ENCODE data around the gene PDXP. TPM values are rescaled to one million over a fixed set of nuclear protein-coding genes. Genes with fewer than 3 reads are reported as not detected.
A peak's percentile ranks its signal among the peaks of the same experiment; 100 is the strongest.

The PDXP gene
- total RNA-seq, 1 experiment from 2014 or later: 10.5 TPM

DNA sequence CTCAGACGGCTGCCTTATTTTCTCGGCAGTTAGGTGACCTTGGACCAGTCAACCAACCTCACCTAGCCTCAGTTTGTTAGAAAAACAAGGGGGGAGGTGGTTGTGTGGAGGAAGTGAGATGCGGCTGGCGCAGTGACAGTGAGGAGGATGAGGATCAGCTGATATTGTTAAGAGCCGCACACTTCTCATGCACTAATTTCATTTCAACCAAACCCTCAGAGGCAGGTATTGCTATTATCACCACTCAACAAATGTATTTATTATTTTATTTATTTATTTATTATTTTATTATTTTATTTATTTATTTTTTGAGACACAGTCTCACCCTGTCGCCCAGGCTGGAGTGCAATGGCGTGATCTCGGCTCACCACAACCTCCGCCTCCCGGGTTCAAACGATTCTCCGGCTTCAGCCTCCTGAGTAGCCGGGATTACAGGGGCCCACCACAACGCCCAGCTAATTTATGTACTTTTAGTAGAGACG, 19.0 kb downstream of the PDXP start:
- H3K4me1 Mint-ChIP-seq (ENCODE audit: insufficient read depth, unreplicated experiment): peaks cover 25% of the 10 kb centered on the region
- H3K9me3 Mint-ChIP-seq (ENCODE audit: unreplicated experiment): no peaks in the 10 kb centered on the region
- no peak for DNase-seq (ENCODE audit: unreplicated experiment)
- POLR2A ChIA-PET: interaction anchor here (0.7 to 5.1 kb wide), 7 partner anchors 9 to 232 kb away, joined by 3 to 49 read pairs (median 4); partner anchors contain the start of genes GGA1, NOL12 and PDXP
- peak overlapping the region; percentile 66 for H3K27ac Mint-ChIP-seq (ENCODE audit: low read depth, unreplicated experiment)
- TF ChIP-seq, protein P1, sequence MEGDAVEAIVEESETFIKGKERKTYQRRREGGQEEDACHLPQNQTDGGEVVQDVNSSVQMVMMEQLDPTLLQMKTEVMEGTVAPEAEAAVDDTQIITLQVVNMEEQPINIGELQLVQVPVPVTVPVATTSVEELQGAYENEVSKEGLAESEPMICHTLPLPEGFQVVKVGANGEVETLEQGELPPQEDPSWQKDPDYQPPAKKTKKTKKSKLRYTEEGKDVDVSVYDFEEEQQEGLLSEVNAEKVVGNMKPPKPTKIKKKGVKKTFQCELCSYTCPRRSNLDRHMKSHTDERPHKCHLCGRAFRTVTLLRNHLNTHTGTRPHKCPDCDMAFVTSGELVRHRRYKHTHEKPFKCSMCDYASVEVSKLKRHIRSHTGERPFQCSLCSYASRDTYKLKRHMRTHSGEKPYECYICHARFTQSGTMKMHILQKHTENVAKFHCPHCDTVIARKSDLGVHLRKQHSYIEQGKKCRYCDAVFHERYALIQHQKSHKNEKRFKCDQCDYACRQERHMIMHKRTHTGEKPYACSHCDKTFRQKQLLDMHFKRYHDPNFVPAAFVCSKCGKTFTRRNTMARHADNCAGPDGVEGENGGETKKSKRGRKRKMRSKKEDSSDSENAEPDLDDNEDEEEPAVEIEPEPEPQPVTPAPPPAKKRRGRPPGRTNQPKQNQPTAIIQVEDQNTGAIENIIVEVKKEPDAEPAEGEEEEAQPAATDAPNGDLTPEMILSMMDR (IDR thresholded peaks at IDR 0.05; ENCODE audit: unreplicated experiment): no peak
- H3K27me3 Mint-ChIP-seq (ENCODE audit: insufficient read depth, unreplicated experiment): no peaks in the 10 kb centered on the region
- H3K4me3 Mint-ChIP-seq (ENCODE audit: unreplicated experiment): peak overlapping the region; percentile 75
- H3K36me3 Mint-ChIP-seq (ENCODE audit: insufficient read depth, unreplicated experiment): peaks cover 38% of the 10 kb centered on the region
- intact Hi-C loops (cut with micrococcal nuclease): loop anchor here (2.0 to 5.0 kb wide), 2 partner anchors 19 to 70 kb away; partner anchors contain the start of genes GGA1 and PDXP
- CTCF ChIA-PET: interaction anchor here (1.4 kb wide), 2 partner anchors 34 to 186 kb away, joined by 3 to 10 read pairs; no protein-coding TSS in a partner anchor
- BruUV-seq (replicated peaks): no TSS peak

DNA sequence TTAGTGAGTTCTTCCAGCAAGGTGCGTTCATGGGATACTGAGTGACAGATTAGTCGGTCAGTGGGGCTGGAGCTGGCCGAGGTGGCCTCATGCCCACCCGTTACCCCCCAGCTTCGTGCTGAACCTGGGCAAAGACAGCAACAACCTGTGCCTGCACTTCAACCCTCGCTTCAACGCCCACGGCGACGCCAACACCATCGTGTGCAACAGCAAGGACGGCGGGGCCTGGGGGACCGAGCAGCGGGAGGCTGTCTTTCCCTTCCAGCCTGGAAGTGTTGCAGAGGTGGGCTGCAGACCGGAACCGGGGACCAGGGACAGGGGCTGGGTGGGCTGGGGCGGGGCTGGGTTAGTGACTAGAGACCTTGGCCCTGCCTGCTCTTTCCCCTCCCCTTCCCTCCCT, 19.8 kb downstream of the PDXP start:
- CTCF ChIA-PET: interaction anchor here (0.7 to 1.4 kb wide), 3 partner anchors 10 to 35 kb away, joined by 3 to 10 read pairs (median 4); no protein-coding TSS in a partner anchor
- Mint-ChIP-seq H3K36me3 (ENCODE audit: insufficient read depth, unreplicated experiment) (peaks cover 38% of the 10 kb centered on the region), H3K9me3 (ENCODE audit: unreplicated experiment) (no peaks in the 10 kb centered on the region), H3K4me1 (ENCODE audit: insufficient read depth, unreplicated experiment) (peaks cover 25% of the 10 kb centered on the region), H3K27me3 (ENCODE audit: insufficient read depth, unreplicated experiment) (no peaks in the 10 kb centered on the region), H3K27ac (ENCODE audit: low read depth, unreplicated experiment) (peak overlapping the region; percentile 39), H3K4me3 (ENCODE audit: unreplicated experiment) (no peak overlapping the region)
- no peak for DNase-seq (ENCODE audit: unreplicated experiment)
- intact Hi-C loops (cut with micrococcal nuclease): loop anchor here (5.0 kb wide), 1 partner anchor 71 kb away; the partner anchor contains the start of gene GGA1
- POLR2A ChIA-PET: interaction anchor here (5.1 kb wide), 1 partner anchor 20 kb away, joined by 49 read pairs; the partner anchor contains the start of gene PDXP
- TF ChIP-seq, protein P1 (IDR thresholded peaks at IDR 0.05; ENCODE audit: unreplicated experiment): no peak
- BruUV-seq (replicated peaks): no TSS peak

DNA sequence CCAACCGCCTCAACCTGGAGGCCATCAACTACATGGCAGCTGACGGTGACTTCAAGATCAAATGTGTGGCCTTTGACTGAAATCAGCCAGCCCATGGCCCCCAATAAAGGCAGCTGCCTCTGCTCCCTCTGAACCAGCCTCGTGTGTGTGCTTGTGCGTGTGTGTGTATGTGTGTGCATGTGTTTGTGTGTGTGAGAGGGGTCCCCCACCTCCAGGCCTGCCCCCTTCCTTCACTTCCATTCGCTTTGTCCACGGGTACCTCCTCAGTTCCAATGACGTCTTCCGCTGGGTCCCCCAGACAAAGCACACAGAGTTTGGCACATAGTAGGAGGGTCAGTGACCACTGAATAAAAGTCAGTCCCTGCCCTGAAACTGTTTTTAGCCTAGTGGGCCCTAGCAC, 21.1 kb downstream of the PDXP start:
- TF ChIP-seq, protein P1 (IDR thresholded peaks at IDR 0.05; ENCODE audit: unreplicated experiment): no peak
- no peak overlapping the region for H3K27ac Mint-ChIP-seq (ENCODE audit: low read depth, unreplicated experiment)

DNA sequence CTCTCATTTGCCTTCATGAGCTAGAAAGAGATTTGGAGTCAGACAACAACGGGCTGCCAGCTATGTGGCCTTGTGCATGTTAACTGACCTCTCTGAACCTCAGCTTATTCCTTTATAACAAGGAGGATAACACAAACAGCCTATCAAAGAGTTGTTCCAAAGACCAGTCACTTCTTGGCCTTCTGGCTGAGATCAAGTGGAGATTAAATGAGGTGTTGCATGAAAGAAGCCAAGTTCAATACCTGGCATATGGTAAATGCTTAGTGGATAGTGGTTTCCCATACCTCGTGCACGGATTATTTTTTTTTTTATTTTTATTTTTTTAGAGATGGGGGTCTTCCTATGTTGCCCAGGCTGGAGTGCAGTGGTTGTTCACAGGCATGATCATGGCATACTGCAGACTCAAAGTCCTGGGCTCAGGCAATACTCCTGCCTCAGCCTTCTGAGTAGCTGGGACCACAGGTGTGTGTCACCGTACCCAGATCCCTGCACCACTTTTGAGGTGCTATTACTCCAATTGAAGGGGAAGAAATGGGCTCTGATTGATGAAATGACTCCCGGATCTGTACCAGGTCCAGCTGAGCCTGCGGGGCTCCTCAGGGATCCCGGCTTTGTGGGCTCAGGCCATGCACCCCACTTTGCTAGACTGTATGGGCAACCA, 21.8 kb downstream of the PDXP start:
- Mint-ChIP-seq H3K27me3 (ENCODE audit: insufficient read depth, unreplicated experiment) (no peaks in the 10 kb centered on the region), H3K4me3 (ENCODE audit: unreplicated experiment) (no peak overlapping the region), H3K4me1 (ENCODE audit: insufficient read depth, unreplicated experiment) (peaks cover 25% of the 10 kb centered on the region), H3K27ac (ENCODE audit: low read depth, unreplicated experiment) (no peak overlapping the region), H3K36me3 (ENCODE audit: insufficient read depth, unreplicated experiment) (peaks cover 32% of the 10 kb centered on the region), H3K9me3 (ENCODE audit: unreplicated experiment) (no peaks in the 10 kb centered on the region)
- intact Hi-C loops (cut with micrococcal nuclease): loop anchor here (2.0 kb wide), 1 partner anchor 112 kb away; no protein-coding TSS in a partner anchor
- TF ChIP-seq, protein P1 (IDR thresholded peaks at IDR 0.05; ENCODE audit: unreplicated experiment): no peak
- ChIA-PET CTCF (interaction anchor here (0.6 to 9.1 kb wide), 9 partner anchors 8 to 71 kb away, joined by 3 to 113 read pairs (median 3); partner anchors contain the start of gene PDXP), POLR2A (interaction anchor here (0.6 to 1.6 kb wide), 5 partner anchors 15 to 37 kb away, joined by 3 to 14 read pairs (median 3); partner anchors contain the start of gene PDXP)
- BruUV-seq (replicated peaks): no TSS peak
- DNase-seq (ENCODE audit: unreplicated experiment): no peak

More for the DNA sequence above, 21.1 kb downstream of the PDXP start:
- Mint-ChIP-seq H3K27me3 (ENCODE audit: insufficient read depth, unreplicated experiment) (no peaks in the 10 kb centered on the region), H3K9me3 (ENCODE audit: unreplicated experiment) (no peaks in the 10 kb centered on the region), H3K4me1 (ENCODE audit: insufficient read depth, unreplicated experiment) (peaks cover 25% of the 10 kb centered on the region), H3K4me3 (ENCODE audit: unreplicated experiment) (no peak overlapping the region), H3K36me3 (ENCODE audit: insufficient read depth, unreplicated experiment) (peaks cover 38% of the 10 kb centered on the region)
- POLR2A ChIA-PET: interaction anchor here (0.8 kb wide), 1 partner anchor 36 kb away, joined by 3 read pairs; no protein-coding TSS in a partner anchor
- no TSS peak for BruUV-seq (replicated peaks)
- CTCF ChIA-PET: interaction anchor here (0.7 to 9.1 kb wide), 5 partner anchors 9 to 72 kb away, joined by 4 to 113 read pairs (median 4); partner anchors contain the start of gene PDXP
- intact Hi-C loops (cut with micrococcal nuclease): loop anchor here (2.0 to 5.0 kb wide), 2 partner anchors 72 to 113 kb away; partner anchors contain the start of gene GGA1
- no peak for DNase-seq (ENCODE audit: unreplicated experiment)
